Trophoblast cell (in vitro differentiated cells and primary cell): ENCODE data around the gene IGF2BP1.

Source experiments
- DNase-seq, 2 donors: peaks; one replicate each; pipeline ENCODE4 v3.0.0-alpha.2; 2016
- H2AFZ ChIP-seq: 2 replicates; pipeline ENCODE4 v1.6.1; 2013; ENCODE audit warnings: low read length, moderate library complexity, mild to moderate bottlenecking; ENCODE audit not compliant: insufficient read depth, poor library complexity
- H2AK5ac ChIP-seq: 2 replicates; pipeline ENCODE4 v1.6.1; 2013; ENCODE audit warnings: mild to moderate bottlenecking, low read length
- H2BK120ac ChIP-seq: 2 replicates; pipeline ENCODE4 v1.6.1; 2013; ENCODE audit warnings: low read length, mild to moderate bottlenecking, moderate library complexity; ENCODE audit not compliant: insufficient read depth, poor library complexity
- H2BK12ac ChIP-seq: 2 replicates; pipeline ENCODE4 v1.6.1; 2013; ENCODE audit warnings: mild to moderate bottlenecking, low read length, moderate library complexity
- H2BK5ac ChIP-seq: 2 replicates; pipeline ENCODE4 v1.6.1; 2013; ENCODE audit warnings: low read length, low read depth, moderate library complexity, mild to moderate bottlenecking; ENCODE audit not compliant: poor library complexity
- H3K14ac ChIP-seq: 2 replicates; pipeline ENCODE4 v1.6.1; 2013; ENCODE audit warnings: mild to moderate bottlenecking, low read length
- H3K18ac ChIP-seq: 2 replicates; pipeline ENCODE4 v1.6.1; 2013; ENCODE audit warnings: mild to moderate bottlenecking, low read length
- H3K23ac ChIP-seq: 2 replicates; pipeline ENCODE4 v1.6.1; 2013; ENCODE audit warnings: low read length
- H3K27ac ChIP-seq: 2 replicates; pipeline ENCODE4 v1.5.1; 2013; ENCODE audit warnings: low read depth, mild to moderate bottlenecking, inconsistent platforms, low read length, moderate library complexity
- H3K27me3 ChIP-seq: 2 replicates; pipeline ENCODE4 v1.6.1; 2013; ENCODE audit warnings: inconsistent platforms, mild to moderate bottlenecking, low read length, moderate library complexity; ENCODE audit not compliant: insufficient read depth
- H3K36me3 ChIP-seq, 2 experiments: 1 replicate in 1 of 2; 2 replicates in 1 of 2; pipeline ENCODE4 v1.6.1; 2013; ENCODE audit warnings: low read length in 2 of 2, mild to moderate bottlenecking in 2 of 2, moderate library complexity in 1 of 2; ENCODE audit not compliant: insufficient read depth in 2 of 2, control insufficient read depth in 1 of 2
- H3K4ac ChIP-seq: 2 replicates; pipeline ENCODE4 v1.6.1; 2013; ENCODE audit warnings: low read depth, mild to moderate bottlenecking, low read length, moderate library complexity
- H3K4me1 ChIP-seq, 2 experiments: 1 replicate in 1 of 2; 2 replicates in 1 of 2; pipeline ENCODE4 v1.6.1; 2013; ENCODE audit warnings: low read length in 2 of 2, mild to moderate bottlenecking in 2 of 2, moderate library complexity in 1 of 2; ENCODE audit not compliant: insufficient read depth in 2 of 2, control insufficient read depth in 1 of 2
- H3K4me2 ChIP-seq: 2 replicates; pipeline ENCODE4 v1.6.1; 2013; ENCODE audit warnings: inconsistent platforms, mild to moderate bottlenecking, low read length, moderate library complexity
- H3K4me3 ChIP-seq: 2 replicates; pipeline ENCODE4 v1.5.1; 2013; ENCODE audit warnings: mild to moderate bottlenecking, low read depth, low read length, inconsistent platforms
- H3K79me1 ChIP-seq: one replicate; pipeline ENCODE4 v1.6.1; 2013; ENCODE audit warnings: low read length
- H3K79me2 ChIP-seq: 2 replicates; pipeline ENCODE4 v1.6.1; 2013; ENCODE audit warnings: low read length, mild to moderate bottlenecking; ENCODE audit not compliant: control insufficient read depth, insufficient read depth, poor library complexity
- H3K9ac ChIP-seq: 2 replicates; pipeline ENCODE4 v1.6.1; 2013; ENCODE audit warnings: mild to moderate bottlenecking, low read length
- H3K9me3 ChIP-seq: 2 replicates; pipeline ENCODE4 v1.6.1; 2013; ENCODE audit warnings: low read depth, mild to moderate bottlenecking, control low read depth, inconsistent platforms, low read length; ENCODE audit not compliant: insufficient read depth
- H4K12ac ChIP-seq: 2 replicates; pipeline ENCODE4 v1.6.1; 2013; ENCODE audit warnings: low read depth, mild to moderate bottlenecking, low read length, moderate library complexity
- H4K8ac ChIP-seq: 2 replicates; pipeline ENCODE4 v1.6.1; 2013; ENCODE audit warnings: low read depth, mild to moderate bottlenecking, low read length, moderate library complexity
- H4K91ac ChIP-seq: one replicate; pipeline ENCODE4 v1.6.1; 2013; ENCODE audit warnings: low read depth, mild to moderate bottlenecking, low read length, moderate library complexity
- WGBS: extraction: QIAGEN DNeasy Blood & Tissue Kit; methylation state at CpG from one replicate; pipeline ENCODE4 v1.1.7; 2013; ENCODE audit warnings: missing lambda C conversion rate; ENCODE audit not compliant: insufficient read length, insufficient coverage; ENCODE audit errors: extremely low coverage; 5-methylcytosine and 5-hydroxymethylcytosine counted together

Gene IGF2BP1

GRCh38 chr17:49015179-49015923, 18.2 kb downstream of the IGF2BP1 start:
- no peak overlapping the region for H2BK5ac ChIP-seq
- no peak overlapping the region for H2BK12ac ChIP-seq
- H3K79me2 ChIP-seq = peaks cover 36% of the 10 kb centered on the region
- no peak overlapping the region for H2AK5ac ChIP-seq
- H4K91ac ChIP-seq = no peak overlapping the region
- H3K36me3 ChIP-seq = peaks cover 24 to 26% of the 10 kb centered on the region in 2 experiments
- no CpG with 5 or more reads among the region's 22 CpGs for WGBS
- no peak overlapping the region for H4K8ac ChIP-seq
- peak overlapping the region; percentile 68 for H3K4ac ChIP-seq
- no peak overlapping the region for H3K27ac ChIP-seq
- H4K12ac ChIP-seq = peak overlapping the region; percentile 3
- H3K4me1 ChIP-seq = peaks cover 35% of the 10 kb centered on the region in 2 experiments
- peaks cover 20% of the 10 kb centered on the region for H3K79me1 ChIP-seq
- no peaks in the 10 kb centered on the region for H3K27me3 ChIP-seq
- no peak overlapping the region for H3K14ac ChIP-seq
- H3K9ac ChIP-seq = no peak overlapping the region
- no peak overlapping the region for H2BK120ac ChIP-seq
- H3K4me2 ChIP-seq = no peak overlapping the region
- no peak overlapping the region for H3K23ac ChIP-seq
- no peak overlapping the region for H3K4me3 ChIP-seq
- DNase-seq = no peak
- no peak overlapping the region for H2AFZ ChIP-seq
- H3K9me3 ChIP-seq = no peaks in the 10 kb centered on the region
- no peak overlapping the region for H3K18ac ChIP-seq

DNA sequence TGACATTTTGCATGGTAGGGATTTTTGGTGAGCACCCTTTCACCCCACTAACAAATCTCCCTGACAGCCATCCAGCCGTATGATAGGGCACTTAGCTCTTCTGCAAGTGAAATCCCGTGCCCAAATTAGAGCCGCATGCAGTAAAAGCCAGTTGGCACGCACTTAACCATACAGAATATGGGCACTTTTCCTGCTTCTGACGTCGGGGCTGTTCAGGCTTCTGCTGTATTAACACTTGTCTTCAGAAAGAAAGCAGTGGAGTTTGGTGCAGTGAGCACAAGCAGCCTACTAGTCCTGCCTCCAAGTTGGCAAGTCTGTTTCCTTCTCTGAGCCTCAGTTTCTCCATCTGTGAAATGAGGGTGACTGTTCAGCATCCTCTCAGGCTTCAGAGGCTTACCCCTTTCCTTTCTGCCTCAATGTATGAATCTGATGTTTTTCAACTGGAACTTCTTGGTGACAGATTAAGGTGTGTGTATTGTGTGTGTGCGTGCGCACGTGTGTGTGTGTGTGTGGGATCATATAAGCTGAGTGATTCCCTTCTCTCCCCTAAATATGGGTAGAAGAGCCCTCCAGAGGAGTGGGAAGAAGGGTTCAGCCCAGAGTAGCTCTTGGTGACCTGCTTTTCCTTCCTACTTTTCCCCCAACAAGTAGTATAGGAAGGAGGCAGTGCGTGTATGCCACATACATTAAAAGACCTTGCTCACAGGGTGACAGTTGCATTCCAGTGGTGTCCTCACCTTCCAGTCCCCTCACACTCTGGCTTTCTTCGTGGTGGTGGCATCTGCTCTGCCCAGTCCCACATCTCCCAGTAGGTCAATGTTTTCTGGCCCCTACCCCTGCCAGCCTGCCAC, 19.0 kb downstream of the IGF2BP1 start:
- H3K4me1 ChIP-seq = peaks cover 36 to 39% of the 10 kb centered on the region in 2 experiments
- no peak overlapping the region for H4K8ac ChIP-seq
- no peaks in the 10 kb centered on the region for H3K9me3 ChIP-seq
- no peak overlapping the region for H3K23ac ChIP-seq
- H3K18ac ChIP-seq = no peak overlapping the region
- H2AK5ac ChIP-seq = no peak overlapping the region
- no peak overlapping the region for H2AFZ ChIP-seq
- no peak overlapping the region for H3K9ac ChIP-seq
- no peak overlapping the region for H3K4me3 ChIP-seq
- H4K12ac ChIP-seq = no peak overlapping the region
- H3K79me1 ChIP-seq = peaks cover 20% of the 10 kb centered on the region
- peaks cover 24 to 26% of the 10 kb centered on the region in 2 experiments for H3K36me3 ChIP-seq
- peaks cover 33% of the 10 kb centered on the region for H3K79me2 ChIP-seq
- no peak overlapping the region for H4K91ac ChIP-seq
- no peak overlapping the region for H2BK120ac ChIP-seq
- H2BK12ac ChIP-seq = no peak overlapping the region
- no CpG with 5 or more reads among the region's 11 CpGs for WGBS
- no peak for DNase-seq
- no peaks in the 10 kb centered on the region for H3K27me3 ChIP-seq
- H3K27ac ChIP-seq = no peak overlapping the region
- H3K4ac ChIP-seq = peak overlapping the region; percentile 57
- no peak overlapping the region for H3K14ac ChIP-seq
- no peak overlapping the region for H2BK5ac ChIP-seq
- no peak overlapping the region for H3K4me2 ChIP-seq

DNA sequence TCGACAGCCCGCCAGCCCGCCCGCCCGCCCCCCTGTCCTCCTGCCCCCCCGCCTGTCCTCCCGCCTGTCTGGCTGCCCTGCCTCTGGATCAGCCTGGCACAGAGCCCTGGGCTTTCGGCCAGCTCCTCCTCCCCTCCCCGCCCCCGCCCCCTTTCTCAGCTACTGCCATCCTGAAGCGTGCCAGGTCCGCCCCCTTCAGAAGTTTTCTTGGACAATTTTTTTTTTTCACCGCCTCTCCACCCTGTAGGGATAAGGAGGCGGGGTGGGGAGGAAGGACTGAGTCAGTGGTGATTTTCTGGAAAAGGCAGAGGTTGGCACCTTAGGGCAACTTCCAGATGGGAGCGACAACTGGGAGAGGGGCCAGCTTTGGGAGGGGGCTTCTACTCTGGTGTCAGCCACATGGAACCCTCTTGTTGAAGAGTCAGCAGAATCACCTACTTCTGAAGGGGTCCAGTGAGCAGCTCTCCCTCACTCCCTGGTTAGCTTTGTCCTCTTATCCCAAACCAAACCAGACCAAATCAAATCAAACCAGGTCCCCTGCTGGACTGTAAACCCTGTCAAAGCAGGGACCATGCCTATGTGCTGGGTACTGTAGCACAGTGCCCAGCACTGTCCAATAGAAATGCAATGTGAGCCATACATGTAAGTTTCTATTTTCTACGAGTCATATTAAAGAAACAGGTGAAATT, 19.7 kb downstream of the IGF2BP1 start:
- no peak overlapping the region for H3K18ac ChIP-seq
- no peaks in the 10 kb centered on the region for H3K9me3 ChIP-seq
- peaks cover 38% of the 10 kb centered on the region for H3K79me2 ChIP-seq
- H3K27ac ChIP-seq = no peak overlapping the region
- H2AK5ac ChIP-seq = no peak overlapping the region
- H3K4me1 ChIP-seq = peaks cover 43 to 44% of the 10 kb centered on the region in 2 experiments
- H3K23ac ChIP-seq = no peak overlapping the region
- no peak overlapping the region for H2BK5ac ChIP-seq
- H4K91ac ChIP-seq = no peak overlapping the region
- no peak overlapping the region for H4K12ac ChIP-seq
- H3K4me2 ChIP-seq = no peak overlapping the region
- no CpG with 5 or more reads among the region's 16 CpGs for WGBS
- no peak overlapping the region for H2AFZ ChIP-seq
- DNase-seq = no peak
- no peak overlapping the region for H2BK12ac ChIP-seq
- peaks cover 23% of the 10 kb centered on the region for H3K79me1 ChIP-seq
- no peak overlapping the region for H4K8ac ChIP-seq
- H3K27me3 ChIP-seq = no peaks in the 10 kb centered on the region
- peak overlapping the region; percentile 65 for H3K4ac ChIP-seq
- H2BK120ac ChIP-seq = no peak overlapping the region
- H3K4me3 ChIP-seq = no peak overlapping the region
- peaks cover 24 to 26% of the 10 kb centered on the region in 2 experiments for H3K36me3 ChIP-seq
- no peak overlapping the region for H3K9ac ChIP-seq
- H3K14ac ChIP-seq = no peak overlapping the region

GRCh38 chr17:49018116-49018612, 21.0 kb downstream of the IGF2BP1 start:
- Histone ChIP-seq H4K8ac (no peak overlapping the region), H3K27me3 (no peaks in the 10 kb centered on the region), H2AFZ (no peak overlapping the region), H4K12ac (no peak overlapping the region), H3K4me1 (peaks cover 41 to 43% of the 10 kb centered on the region in 2 experiments), H3K18ac (no peak overlapping the region), H3K9ac (no peak overlapping the region), H3K36me3 (peaks cover 20% of the 10 kb centered on the region in 2 experiments), H3K79me1 (peaks cover 28% of the 10 kb centered on the region), H2BK5ac (no peak overlapping the region), H2BK12ac (no peak overlapping the region), H2BK120ac (no peak overlapping the region), H2AK5ac (no peak overlapping the region), H3K23ac (no peak overlapping the region), H3K9me3 (no peaks in the 10 kb centered on the region), H3K4me2 (no peak overlapping the region), H3K4me3 (no peak overlapping the region), H3K14ac (no peak overlapping the region), H3K4ac (peak overlapping the region; percentile 61), H4K91ac (no peak overlapping the region), H3K79me2 (peaks cover 39% of the 10 kb centered on the region), H3K27ac (no peak overlapping the region)
- WGBS = no CpG with 5 or more reads among the region's 4 CpGs
- DNase-seq = peak in 1 of 2 donors; percentile 53
